SK-MEL-5 (cell line): Measurements from ENCODE around the gene PNPLA6. TPM values are rescaled to one million over a fixed set of nuclear protein-coding genes. Genes with fewer than 3 reads are reported as not detected.

Experiments
- DNase-seq: peaks from one replicate; pipeline ENCODE4 v3.0.0-alpha.2; 2016; ENCODE audit warnings: low read depth, low spot score
- in situ Hi-C: cut with HindIII; loops from 2 replicates; pipeline ENCODE4 v1.10.0; 2016; ENCODE audit warnings: low sequenced_read_pairs, high pct_unique_total_duplicates, low pct_unique_long_range_greater_than_20kb
- total RNA-seq: library from RNA; depleted of rRNA; stranded (reverse); fragments of >200 nt; shearing (Covaris generic); gene quantifications from 2 replicates; pipeline ENCODE4 v1.2.3, GENCODE V29; 2014

Gene PNPLA6
- total RNA-seq, 1 experiment from 2014 or later: 40.0 TPM

GRCh38 chr19:7512400-7512851, 23.1 kb upstream of the PNPLA6 start:
- DNase-seq: peak; percentile 75

DNA sequence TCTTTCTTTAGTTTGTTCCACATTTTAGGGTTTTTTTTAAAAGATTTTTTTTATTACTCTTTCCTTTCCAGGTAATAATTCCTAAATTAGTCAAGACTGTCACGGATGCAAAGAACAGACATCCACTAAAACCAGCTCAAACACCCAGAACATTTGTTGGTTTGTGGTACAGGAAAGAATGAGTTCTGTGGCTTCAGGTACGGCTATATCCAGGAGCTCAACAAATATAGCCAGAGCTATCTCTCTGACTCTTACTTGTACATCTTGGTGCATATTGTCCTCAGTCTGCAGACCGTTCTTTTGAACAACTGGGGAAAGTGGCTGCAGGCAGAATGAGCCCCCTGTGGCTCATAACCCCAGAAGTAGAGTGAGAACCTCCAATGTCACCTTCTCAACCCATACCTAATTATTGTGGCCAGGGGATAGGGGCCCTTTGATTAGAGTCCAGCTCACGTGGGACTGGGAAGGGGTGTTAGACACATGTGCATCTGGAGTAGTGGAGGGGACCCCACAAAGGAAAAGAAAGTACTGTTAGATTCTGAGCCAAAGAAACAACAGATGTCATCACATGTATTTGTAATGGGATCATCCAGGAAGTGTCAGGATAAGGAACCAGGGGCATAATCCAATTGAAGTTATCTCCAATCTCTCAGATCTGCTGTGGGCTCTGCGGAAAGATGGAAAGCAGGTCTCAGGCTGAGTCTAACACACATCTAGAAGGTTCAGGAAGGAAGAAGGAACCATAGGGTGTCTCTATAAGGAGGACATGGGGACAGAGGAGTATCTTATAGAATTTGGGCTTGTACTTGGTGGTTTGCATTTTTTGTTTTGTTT, 21.5 kb upstream of the PNPLA6 start:
- DNase-seq: no peak
- in situ Hi-C loops: no loop called here

More at GRCh38 chr19:7512400-7512851, 23.1 kb upstream of the PNPLA6 start:
- in situ Hi-C loops: no loop called here

GRCh38 chr19:7515110-7515644, 20.3 kb upstream of the PNPLA6 start:
- DNase-seq: no peak
- in situ Hi-C loops: no loop called here

GRCh38 chr19:7515645-7516151, 19.8 kb upstream of the PNPLA6 start, which contains the start of gene ZNF358:
Gene ZNF358 (plus strand): TSS chr19:7516103. CDS start chr19:7519243, 3,140 bp downstream.
- DNase-seq: peak; percentile 47
- in situ Hi-C loops: no loop called here

DNA sequence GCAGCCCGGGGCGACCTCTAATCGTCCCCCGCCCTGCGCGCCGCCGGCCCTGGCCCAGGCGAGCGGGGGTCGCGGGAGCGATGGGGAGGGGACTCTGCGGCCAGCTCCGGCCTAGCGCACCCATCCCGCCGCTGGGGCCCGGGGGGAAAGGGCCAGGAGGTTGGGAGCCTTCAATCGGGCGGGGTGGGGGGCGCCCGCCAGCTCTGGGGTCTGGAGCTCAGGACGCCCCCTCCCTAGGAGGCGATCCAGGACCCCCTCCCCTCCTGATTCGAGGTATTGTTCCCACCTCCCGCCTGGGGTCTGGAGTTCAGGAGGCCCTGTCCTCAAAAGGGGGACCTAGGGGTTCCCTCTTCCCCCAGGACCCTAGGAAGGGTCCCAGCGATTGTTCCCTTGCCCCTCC, 19.2 kb upstream of the PNPLA6 start:
- in situ Hi-C loops: no loop called here
- no peak for DNase-seq

DNA sequence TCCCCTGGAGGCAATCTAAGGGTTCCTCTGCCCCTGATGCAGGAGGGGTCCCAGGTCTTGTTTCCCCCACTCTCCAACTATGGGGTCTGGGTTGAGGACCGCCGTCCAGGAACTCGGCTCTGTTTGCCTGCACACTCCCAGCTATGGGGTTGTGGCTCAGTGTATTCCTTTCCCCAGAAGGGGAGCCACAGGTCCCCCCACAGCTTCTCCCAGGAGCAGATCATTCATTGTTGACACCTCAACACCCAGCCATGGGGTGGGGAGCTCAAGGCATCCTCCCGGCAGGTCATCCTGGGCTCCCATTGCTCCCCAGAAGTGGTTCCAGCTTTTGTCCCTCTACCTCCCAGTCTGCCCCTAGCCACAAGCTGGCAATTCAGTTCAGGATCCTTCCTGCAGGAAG, 18.6 kb upstream of the PNPLA6 start:
- in situ Hi-C loops: no loop called here
- no peak for DNase-seq

- in situ Hi-C loops: no loop called here
- DNase-seq: no peak
Measured at GRCh38 chr19:7519361-7520130, 16.0 kb upstream of the PNPLA6 start.

- DNase-seq: no peak
- in situ Hi-C loops: no loop called here
Measured at GRCh38 chr19:7520131-7521051, 15.1 kb upstream of the PNPLA6 start.

DNA sequence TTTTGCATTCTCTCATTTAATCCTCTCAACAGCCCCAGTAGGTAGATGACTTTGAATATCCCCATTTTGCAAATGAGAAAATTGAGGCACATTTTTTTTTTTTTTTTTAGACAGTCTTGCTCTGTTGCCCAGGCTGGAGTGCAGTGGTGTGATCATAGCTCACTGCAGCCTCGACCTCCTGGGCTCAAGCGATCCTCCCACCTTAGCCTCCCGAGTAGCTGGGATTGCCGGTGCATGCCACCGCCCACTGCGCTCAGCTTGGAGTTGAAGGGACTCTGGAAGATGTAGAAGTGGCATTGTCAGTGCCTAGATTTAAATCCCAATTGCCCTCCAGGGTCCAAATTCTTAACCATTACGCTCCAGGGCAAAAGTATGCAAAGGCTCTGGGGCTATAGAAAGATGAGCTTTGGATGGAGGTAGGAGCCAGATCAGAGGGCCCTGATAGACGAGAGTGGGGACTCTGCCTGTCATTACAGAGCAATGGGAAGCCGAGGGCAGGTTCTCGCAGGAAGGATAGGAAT, 13.9 kb upstream of the PNPLA6 start:
- DNase-seq: no peak
- in situ Hi-C loops: no loop called here

GRCh38 chr19:7522072-7522922, 13.2 kb upstream of the PNPLA6 start, which contains the start of gene MCOLN1:
Gene MCOLN1 (plus strand): TSS chr19:7522624. CDS start chr19:7522751, 127 bp downstream.
- peak; percentile 95 for DNase-seq
- in situ Hi-C loops: no loop called here

GRCh38 chr19:7522923-7523667, 12.4 kb upstream of the PNPLA6 start:
- no peak for DNase-seq
- in situ Hi-C loops: no loop called here

DNA sequence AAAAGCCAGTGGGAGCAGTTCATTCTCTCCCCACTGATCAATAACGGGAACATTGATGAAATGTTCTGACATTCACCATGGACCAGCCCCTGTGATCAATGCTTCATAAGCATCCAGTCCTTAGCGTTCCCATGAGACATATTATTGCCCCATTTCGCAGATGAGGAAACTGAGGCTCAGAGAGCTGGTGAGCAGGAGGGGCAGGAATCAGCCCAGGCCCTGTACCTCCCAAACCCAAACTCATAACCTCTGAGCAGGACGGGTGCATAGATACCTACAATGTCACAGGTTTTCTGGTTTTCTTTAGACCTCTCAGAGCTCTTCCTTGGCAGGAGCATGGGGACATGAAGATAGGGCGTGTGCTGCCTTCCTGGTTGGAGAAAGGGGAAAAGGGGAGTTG, 11.0 kb upstream of the PNPLA6 start:
- no peak for DNase-seq
- in situ Hi-C loops: no loop called here

DNA sequence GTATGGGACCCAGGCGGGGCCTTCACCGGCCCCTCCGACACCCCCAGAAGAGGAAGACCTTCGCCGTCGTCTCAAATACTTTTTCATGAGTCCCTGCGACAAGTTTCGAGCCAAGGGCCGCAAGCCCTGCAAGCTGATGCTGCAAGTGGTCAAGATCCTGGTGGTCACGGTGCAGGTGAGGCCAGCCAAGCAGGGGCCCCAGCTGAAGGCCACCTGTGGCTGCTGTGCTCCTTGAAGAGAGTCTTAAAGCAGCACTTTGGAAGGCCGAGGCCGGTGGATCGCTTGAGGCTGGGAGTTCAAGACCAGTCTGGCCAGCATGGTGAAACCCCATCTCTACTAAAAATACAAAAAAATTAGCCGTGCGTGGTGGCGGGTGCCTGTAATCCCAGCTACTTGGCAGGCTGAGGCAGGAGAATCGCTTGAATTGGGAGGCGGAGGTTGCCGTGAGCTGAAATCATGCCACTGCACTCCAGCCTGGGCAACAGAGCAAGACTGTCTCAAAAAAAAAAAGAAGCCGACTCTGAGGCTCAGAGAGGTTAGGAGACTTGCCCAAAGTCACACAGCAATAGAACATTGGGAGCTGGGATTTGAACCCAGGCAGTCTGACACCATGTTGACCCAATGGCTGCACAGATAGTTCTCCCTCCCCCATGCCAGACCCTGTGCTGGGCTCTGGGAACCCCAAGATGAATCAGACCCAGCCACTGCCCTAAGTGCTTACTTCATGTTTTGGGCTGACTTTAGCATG, 10.4 kb upstream of the PNPLA6 start:
- no peak for DNase-seq
- in situ Hi-C loops: no loop called here

GRCh38 chr19:7526059-7526929, 9.2 kb upstream of the PNPLA6 start:
- no peak for DNase-seq
- in situ Hi-C loops: no loop called here
